T-cell (primary cell): ENCODE data around the gene MEMO1. TPM values are rescaled to one million over a fixed set of nuclear protein-coding genes. Genes with fewer than 3 reads are reported as not detected.

ENCODE experiments used
- ATAC-seq, 4 experiments: fragments of 200-7000 bp in 3 of 4; fragments of 150-1000 bp in 1 of 4; cut with Tn5 transposase; replicated peaks in 1 of 4; 1 replicate in 3 of 4; 2 replicates in 1 of 4; pipeline ENCODE4 v1.10.0; 2021; ENCODE audit warnings: moderate library complexity in 3 of 4, mild to moderate bottlenecking in 2 of 4, moderate number of reproducible peaks in 1 of 4
- CTCF ChIA-PET, 2 donors: fragments of 300-600 bp; sonication (Branson Sonifier 250); formaldehyde crosslinking; loops; one replicate each; lab custom pipeline; 2022; ENCODE audit warnings: antibody characterized with exemption in 2 of 2; lab: Charles Lee
- POLR2A ChIA-PET, 2 donors: fragments of 300-600 bp; sonication (Branson Sonifier 250); formaldehyde crosslinking; loops; one replicate each; lab custom pipeline; 2022; ENCODE audit warnings: antibody characterized with exemption in 2 of 2; lab: Charles Lee
- DNase-seq, 35 experiments: peaks; one replicate each; pipeline versions ENCODE4 v3.0.0 to v3.0.0-alpha.2; 2013 to 2023
- H3K27ac ChIP-seq: one replicate; pipeline ENCODE4 v1.5.1; 2013; ENCODE audit warnings: low read length
- H3K27me3 ChIP-seq, 2 experiments: replicated peaks in 1 of 2; 1 replicate in 1 of 2; 2 replicates in 1 of 2; pipeline versions ENCODE4 v1.6.1 to v1.7.0; 2013; ENCODE audit warnings: low read length in 1 of 2, mixed read lengths in 1 of 2; ENCODE audit not compliant: control insufficient read depth in 2 of 2, insufficient read depth in 2 of 2; ENCODE audit errors: extremely low read depth in 1 of 2
- H3K36me3 ChIP-seq, 2 donors: 1 replicate in 1 of 2; 2 replicates in 1 of 2; pipeline versions ENCODE4 v1.6.1 to v1.7.0; 2013; ENCODE audit warnings: low read length in 1 of 2; ENCODE audit not compliant: control insufficient read depth in 2 of 2, insufficient read depth in 1 of 2; ENCODE audit errors: extremely low read depth in 1 of 2
- H3K4me1 ChIP-seq, 2 experiments: 1 replicate in 1 of 2; 2 replicates in 1 of 2; pipeline versions ENCODE4 v1.6.1 to v1.7.0; 2013; ENCODE audit warnings: low read length in 2 of 2, mixed read lengths in 1 of 2; ENCODE audit not compliant: insufficient read depth in 2 of 2, control insufficient read depth in 1 of 2; ENCODE audit errors: extremely low read depth in 1 of 2
- H3K4me3 ChIP-seq, 2 donors: 1 replicate in 1 of 2; 2 replicates in 1 of 2; pipeline versions ENCODE4 v1.5.1 to v1.7.0; 2013; ENCODE audit warnings: mild to moderate bottlenecking in 2 of 2, low read length in 1 of 2, moderate library complexity in 1 of 2; ENCODE audit not compliant: control insufficient read depth in 1 of 2; ENCODE audit errors: extremely low read depth in 1 of 2
- H3K9me3 ChIP-seq: 2 replicates; pipeline ENCODE4 v1.7.0; 2013
- H3K27ac Mint-ChIP-seq, 2 donors: one replicate each; pipeline ENCODE4 v1.8.0; 2020 to 2021; ENCODE audit warnings: mild to moderate bottlenecking in 2 of 2, mixed read lengths in 2 of 2
- H3K27me3 Mint-ChIP-seq, 2 donors: one replicate each; pipeline ENCODE4 v1.8.0; 2021 to 2022; ENCODE audit warnings: mixed read lengths in 2 of 2
- H3K36me3 Mint-ChIP-seq: one replicate; pipeline ENCODE4 v1.8.0; 2021; ENCODE audit warnings: mixed read lengths
- H3K4me1 Mint-ChIP-seq, 3 donors: one replicate each; pipeline ENCODE4 v1.8.0; 2020 to 2022; ENCODE audit warnings: mixed read lengths in 3 of 3, mild to moderate bottlenecking in 1 of 3
- H3K4me3 Mint-ChIP-seq, 3 donors: one replicate each; pipeline ENCODE4 v1.8.0; 2020 to 2022; ENCODE audit warnings: mild to moderate bottlenecking in 3 of 3, mixed read lengths in 3 of 3, moderate library complexity in 3 of 3
- H3K9me3 Mint-ChIP-seq, 3 donors: one replicate each; pipeline ENCODE4 v1.8.0; 2020 to 2022; ENCODE audit warnings: mixed read lengths in 3 of 3
- WGBS: methylation state at CpG from one replicate; pipeline ENCODE4 v1.1.5; 2013; ENCODE audit warnings: missing lambda C conversion rate; ENCODE audit not compliant: insufficient coverage; 5-methylcytosine and 5-hydroxymethylcytosine counted together
- total RNA-seq, 35 experiments: library from RNA in 6 of 35; stranded (reverse) in 6 of 35; fragments of 120-200 nt in 1 of 35; gene quantifications; one replicate each; pipeline versions ENCODE4 v1.2.1 to v1.2.4 and lab custom pipeline; 2013 to 2026

Gene MEMO1
- total RNA-seq, 5 donors from 2014 or later (not counting 1 experiment from before 2014, with no cell fraction given), result 35.0 to 46.3 (median 41.5) TPM

- no peak overlapping the region for H3K4me3 Mint-ChIP-seq
- no peaks in the 10 kb centered on the region for H3K27me3 Mint-ChIP-seq
- H3K9me3 ChIP-seq, result no peaks in the 10 kb centered on the region
- peaks cover 63 to 78% (median 67%) of the 10 kb centered on the region in 3 donors for H3K4me1 Mint-ChIP-seq
- H3K4me3 ChIP-seq, result no peak overlapping the region
- H3K4me1 ChIP-seq, result peaks cover 18 to 28% of the 10 kb centered on the region in 2 experiments
- WGBS, result 100% methylated on average over 1 of the region's 2 CpGs
- H3K27me3 ChIP-seq, result no peaks in the 10 kb centered on the region
- no peak overlapping the region for H3K27ac ChIP-seq
- peaks cover 16% of the 10 kb centered on the region for H3K36me3 Mint-ChIP-seq
- H3K9me3 Mint-ChIP-seq, result no peaks in the 10 kb centered on the region
- H3K36me3 ChIP-seq, result no peaks in the 10 kb centered on the region
- ChIA-PET CTCF (no interaction called here), POLR2A (interaction anchor here in 1 of 2 donors (0.5 kb wide), 1 partner anchor 27 kb away, joined by 4 read pairs; no protein-coding TSS in a partner anchor)
- no peak for DNase-seq
- no peak overlapping the region for H3K27ac Mint-ChIP-seq
- no peak for ATAC-seq
These were observed 7.0 kb downstream of the MEMO1 start for GRCh38 chr2:32003791-32004190.

GRCh38 chr2:32002406-32002805, 8.4 kb downstream of the MEMO1 start:
- ATAC-seq (no peak), DNase-seq (no peak)
- no peaks in the 10 kb centered on the region for H3K36me3 ChIP-seq
- no peaks in the 10 kb centered on the region for H3K27me3 Mint-ChIP-seq
- ChIA-PET CTCF (no interaction called here), POLR2A (no interaction called here)
- H3K4me3 Mint-ChIP-seq, result no peak overlapping the region
- H3K9me3 ChIP-seq, result no peaks in the 10 kb centered on the region
- H3K9me3 Mint-ChIP-seq, result no peaks in the 10 kb centered on the region
- no peak overlapping the region for H3K27ac Mint-ChIP-seq
- H3K27me3 ChIP-seq, result no peaks in the 10 kb centered on the region
- H3K4me1 Mint-ChIP-seq, result peaks cover 62 to 78% (median 67%) of the 10 kb centered on the region in 3 donors
- peaks cover 16% of the 10 kb centered on the region for H3K36me3 Mint-ChIP-seq
- H3K4me1 ChIP-seq, result peaks cover 22 to 31% of the 10 kb centered on the region in 2 experiments
- WGBS, result no CpG with 5 or more reads among the region's 3 CpGs
- H3K27ac ChIP-seq, result no peak overlapping the region
- H3K4me3 ChIP-seq, result no peak overlapping the region

- Histone ChIP-seq H3K4me1 (peaks cover 18 to 22% of the 10 kb centered on the region in 2 experiments), H3K27me3 (no peaks in the 10 kb centered on the region), H3K9me3 (no peaks in the 10 kb centered on the region), H3K4me3 (no peak overlapping the region), H3K27ac (no peak overlapping the region), H3K36me3 (no peaks in the 10 kb centered on the region)
- ATAC-seq, result no peak
- H3K36me3 Mint-ChIP-seq, result peaks cover 8% of the 10 kb centered on the region
- H3K4me1 Mint-ChIP-seq, result peaks cover 58 to 71% (median 59%) of the 10 kb centered on the region in 3 donors
- no peaks in the 10 kb centered on the region for H3K27me3 Mint-ChIP-seq
- no peaks in the 10 kb centered on the region for H3K9me3 Mint-ChIP-seq
- WGBS, result 95% methylated on average over 3 of the region's 4 CpGs
- ChIA-PET POLR2A (interaction anchor here in 1 of 2 donors (0.6 to 1.4 kb wide), 4 partner anchors 9 to 109 kb away, joined by 3 to 7 read pairs (median 4); no protein-coding TSS in a partner anchor), CTCF (interaction anchor here in 1 of 2 donors (0.6 kb wide), 1 partner anchor 1264 kb away, joined by 6 read pairs; no protein-coding TSS in a partner anchor)
- no peak overlapping the region for H3K27ac Mint-ChIP-seq
- no peak overlapping the region for H3K4me3 Mint-ChIP-seq
- DNase-seq, result no peak
These were observed 11.4 kb downstream of the MEMO1 start for GRCh38 chr2:31999438-31999837.

GRCh38 chr2:31998731-31999383, 12.0 kb downstream of the MEMO1 start:
- ATAC-seq, result peak in 1 of 4 experiments; percentile 43
- Mint-ChIP-seq H3K27me3 (no peaks in the 10 kb centered on the region), H3K9me3 (no peaks in the 10 kb centered on the region), H3K4me3 (peak overlapping the region in 1 of 3 donors; percentile 1), H3K4me1 (peaks cover 54 to 67% (median 56%) of the 10 kb centered on the region in 3 donors), H3K36me3 (peaks cover 8% of the 10 kb centered on the region), H3K27ac (peak overlapping the region; percentile 16 to 28)
- no peaks in the 10 kb centered on the region for H3K9me3 ChIP-seq
- H3K27ac ChIP-seq, result no peak overlapping the region
- ChIA-PET CTCF (interaction anchor here (0.7 kb wide), 2 partner anchors 8 to 31 kb away, joined by 4 read pairs; no protein-coding TSS in a partner anchor), POLR2A (interaction anchor here in 1 of 2 donors (0.6 to 1.4 kb wide), 2 partner anchors 9 to 109 kb away, joined by 3 to 7 read pairs; no protein-coding TSS in a partner anchor)
- DNase-seq, result no peak
- H3K36me3 ChIP-seq, result no peaks in the 10 kb centered on the region
- WGBS, result 93% methylated on average over 4 of the region's 4 CpGs
- peaks cover 15 to 20% of the 10 kb centered on the region in 2 experiments for H3K4me1 ChIP-seq
- H3K4me3 ChIP-seq, result no peak overlapping the region
- no peaks in the 10 kb centered on the region for H3K27me3 ChIP-seq

- WGBS, result 0% methylated on average over 1 of the region's 3 CpGs
- Mint-ChIP-seq H3K36me3 (peaks cover 8% of the 10 kb centered on the region), H3K9me3 (no peaks in the 10 kb centered on the region), H3K4me1 (peaks cover 54 to 67% (median 61%) of the 10 kb centered on the region in 3 donors), H3K27me3 (no peaks in the 10 kb centered on the region), H3K4me3 (no peak overlapping the region), H3K27ac (peak overlapping the region; percentile 0 to 60)
- no peaks in the 10 kb centered on the region for H3K27me3 ChIP-seq
- H3K9me3 ChIP-seq, result no peaks in the 10 kb centered on the region
- ChIA-PET CTCF (interaction anchor here in 1 of 2 donors (1.1 kb wide), 1 partner anchor 11 kb away, joined by 3 read pairs; no protein-coding TSS in a partner anchor), POLR2A (no interaction called here)
- peaks cover 15 to 17% of the 10 kb centered on the region in 2 experiments for H3K4me1 ChIP-seq
- H3K4me3 ChIP-seq, result no peak overlapping the region
- ATAC-seq (peak in 3 of 4 experiments; percentile 45 to 61 (median 56)), DNase-seq (peak in 1 of 35 experiments; percentile 20)
- no peak overlapping the region for H3K27ac ChIP-seq
- H3K36me3 ChIP-seq, result no peaks in the 10 kb centered on the region
These were observed 13.2 kb downstream of the MEMO1 start for GRCh38 chr2:31997653-31998052.

GRCh38 chr2:31996571-31997150, 14.1 kb downstream of the MEMO1 start:
- H3K27me3 ChIP-seq, result no peaks in the 10 kb centered on the region
- POLR2A ChIA-PET, result no interaction called here
- no peak for ATAC-seq
- no peak overlapping the region for H3K4me3 ChIP-seq
- Mint-ChIP-seq H3K9me3 (no peaks in the 10 kb centered on the region), H3K4me1 (peaks cover 59 to 74% (median 66%) of the 10 kb centered on the region in 3 donors), H3K27ac (peak overlapping the region in 1 of 2 donors; percentile 32), H3K4me3 (no peak overlapping the region), H3K27me3 (no peaks in the 10 kb centered on the region), H3K36me3 (peaks cover 11% of the 10 kb centered on the region)
- no peaks in the 10 kb centered on the region for H3K36me3 ChIP-seq
- WGBS, result 89% methylated on average over 3 of the region's 6 CpGs
- H3K9me3 ChIP-seq, result no peaks in the 10 kb centered on the region
- CTCF ChIA-PET, result no interaction called here
- peaks cover 15 to 17% of the 10 kb centered on the region in 2 experiments for H3K4me1 ChIP-seq
- no peak for DNase-seq
- no peak overlapping the region for H3K27ac ChIP-seq
